ENCODE measurements around the gene SON.

- TF ChIP-seq CTCF (IDR thresholded peaks at IDR 0.05) = no peak
- TF ChIP-seq POLR2AphosphoS5 (IDR thresholded peaks at IDR 0.05) = no peak
- no peak for TF ChIP-seq POLR2A (IDR thresholded peaks at IDR 0.05)
- no peak for TF ChIP-seq EP300 (IDR thresholded peaks at IDR 0.05)
These were observed 8.8 kb downstream of the SON start for GRCh38 chr21:33551664-33552063.

All from upper lobe of left lung (tissue), 4 donors.